GM19099 (cell line): ENCODE measurements around the gene SLC35G1.

Source experiments
- POLR2A ChIP-seq: IDR thresholded peaks from 3 replicates; pipeline ENCODE4 v1.6.1; 2011; ENCODE audit warnings: low read depth; ENCODE audit not compliant: insufficient read length; ENCODE audit errors: extremely low read depth

Gene SLC35G1

DNA sequence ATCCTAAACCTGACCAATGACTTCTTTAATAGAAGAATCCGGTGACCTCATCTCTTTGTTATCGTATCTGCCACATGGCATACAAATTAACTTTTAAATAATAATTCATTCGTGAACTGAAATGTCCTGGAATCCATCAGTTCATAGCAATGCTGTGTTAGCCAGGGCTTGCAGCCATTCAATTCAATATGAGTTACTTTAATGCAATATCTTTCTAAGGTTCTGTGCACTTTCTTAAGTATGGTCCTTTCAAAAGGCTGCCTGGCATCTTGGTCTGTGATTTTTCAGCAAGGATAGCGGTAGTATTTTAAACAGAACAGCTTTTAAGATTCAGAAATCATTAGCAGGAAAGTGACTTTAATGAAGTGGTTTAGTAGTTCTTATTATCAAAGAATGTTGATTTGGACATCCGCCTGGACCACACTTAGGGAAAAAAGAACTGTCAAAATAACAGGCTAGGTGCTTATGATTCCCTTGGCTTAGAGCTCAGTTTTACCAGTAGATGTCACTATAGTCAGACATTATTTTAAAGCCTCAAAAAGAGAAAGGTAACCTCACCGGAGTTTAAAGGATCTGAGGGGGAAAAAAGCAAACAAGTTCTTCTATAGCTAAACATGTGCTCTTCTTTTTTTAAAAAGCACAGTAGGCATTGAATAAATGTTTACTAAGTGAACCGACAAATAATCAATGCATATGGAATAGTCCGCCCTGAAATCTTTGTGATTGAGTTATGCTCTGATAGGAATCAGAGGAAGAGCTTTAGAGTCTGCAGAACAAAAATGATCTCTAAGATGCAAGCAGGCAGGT is 22.7 kb downstream of the SLC35G1 start:
- no peak for TF ChIP-seq POLR2A

DNA sequence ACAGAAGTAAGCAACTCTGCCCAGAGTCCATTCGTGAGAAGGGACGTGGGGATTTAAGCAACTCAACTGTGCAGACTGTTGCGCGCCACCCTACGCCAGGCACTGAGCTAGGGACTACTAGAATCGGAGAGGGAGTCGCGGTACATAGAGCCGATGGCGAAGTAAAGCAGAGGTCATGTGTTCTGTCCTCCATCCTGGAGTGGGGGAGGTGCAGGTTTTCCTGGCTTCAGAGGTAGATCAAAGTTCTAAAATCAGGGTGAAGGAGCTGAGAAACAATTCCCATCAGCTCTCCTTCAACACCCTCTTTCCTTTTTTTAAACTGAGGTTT is 23.2 kb downstream of the SLC35G1 start:
- TF ChIP-seq POLR2A, result no peak

DNA sequence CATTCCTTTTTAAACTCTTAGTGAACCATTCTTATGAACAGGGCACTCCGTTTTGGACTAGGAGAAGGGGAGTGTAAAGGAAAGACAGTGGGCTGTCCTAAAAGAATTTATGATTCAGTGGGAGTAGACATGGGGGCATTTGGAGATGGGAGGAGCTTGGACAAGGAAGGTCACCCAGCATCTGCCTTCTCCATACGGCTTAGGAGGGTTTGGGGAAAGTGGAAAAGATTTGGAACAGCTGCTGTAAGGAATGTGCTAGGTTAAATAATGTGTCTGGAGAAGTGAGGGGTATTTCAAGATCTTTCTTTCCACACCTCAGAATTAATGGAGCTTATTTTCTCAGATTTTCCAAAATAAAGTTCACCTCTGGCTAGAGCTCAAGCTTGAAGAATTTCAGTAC is 24.0 kb downstream of the SLC35G1 start:
- TF ChIP-seq POLR2A, result no peak

DNA sequence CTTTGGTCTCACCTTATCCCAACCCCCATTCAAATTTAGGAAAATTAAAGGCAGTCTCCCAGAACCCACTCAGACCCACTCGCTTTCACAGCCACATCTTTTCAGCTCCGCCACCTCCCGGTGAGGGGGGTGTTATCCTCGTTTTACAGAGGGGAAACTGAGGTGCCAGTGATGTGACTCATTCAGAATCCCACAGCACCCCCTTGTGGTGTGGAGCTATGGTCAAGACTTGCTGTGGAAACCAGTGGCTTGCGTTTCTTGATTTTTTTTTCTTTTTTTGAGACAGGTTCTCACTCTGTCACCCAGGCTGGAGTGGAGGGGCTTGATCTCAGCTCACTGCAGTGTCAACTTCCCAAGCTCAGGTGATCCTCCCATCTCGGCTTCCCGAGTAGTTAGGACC is 27.6 kb downstream of the SLC35G1 start:
- no peak for TF ChIP-seq POLR2A

DNA sequence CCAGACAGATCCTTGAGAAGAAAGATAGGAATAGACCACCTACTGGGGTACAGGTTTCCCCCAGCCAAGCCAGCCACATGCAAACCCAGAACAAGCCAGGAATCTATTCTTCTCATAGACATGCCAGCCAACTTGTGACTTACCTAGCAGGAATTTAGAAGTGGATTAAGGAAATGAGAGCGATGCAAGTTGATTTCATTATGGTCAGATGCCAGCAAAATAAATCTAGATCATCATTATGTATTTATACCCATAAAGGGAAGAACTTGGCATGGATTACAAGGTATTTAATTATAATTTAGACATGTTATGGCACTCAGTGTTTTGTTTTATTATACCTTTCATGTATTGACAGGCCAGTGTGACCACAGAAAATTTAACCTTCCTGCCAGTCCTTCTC is 32.8 kb downstream of the SLC35G1 start:
- TF ChIP-seq POLR2A, result no peak

DNA sequence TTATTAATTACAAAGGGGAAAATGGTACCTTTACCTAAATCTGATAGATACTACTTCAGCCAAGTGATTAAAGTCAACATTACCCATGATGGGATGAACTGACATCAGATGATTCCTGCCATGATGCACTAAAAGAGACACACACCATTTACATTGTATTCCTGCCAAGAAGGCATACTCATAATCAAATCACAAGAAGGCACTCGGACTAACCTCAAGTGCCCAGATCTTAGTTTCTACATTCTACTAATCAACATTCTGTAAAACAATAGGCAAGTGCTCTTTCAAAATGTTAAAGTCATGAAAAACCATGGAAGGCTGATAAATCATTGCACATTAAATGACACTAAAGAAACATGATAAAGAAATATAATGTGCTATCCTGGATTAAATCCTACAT is 44.4 kb downstream of the SLC35G1 start:
- no peak for TF ChIP-seq POLR2A

DNA sequence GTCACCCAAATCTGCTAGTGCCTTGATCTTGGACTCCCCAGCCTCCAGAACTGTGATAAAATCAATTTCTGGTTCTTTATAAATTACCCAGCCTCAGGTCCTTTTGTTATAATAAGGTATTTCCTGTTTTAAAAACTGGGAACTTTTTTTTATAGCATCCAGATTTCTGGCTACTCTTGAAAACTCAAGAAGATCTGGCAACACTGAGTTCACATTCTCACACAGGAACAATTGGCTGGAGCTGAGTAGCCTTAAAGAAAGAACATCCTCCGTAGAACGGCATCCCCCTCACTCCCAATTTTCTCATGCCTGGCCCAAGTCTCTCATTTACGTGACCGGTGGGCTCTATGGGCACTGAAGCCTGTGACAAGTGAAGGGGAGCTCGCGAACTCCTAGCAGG is 47.1 kb downstream of the SLC35G1 start:
- TF ChIP-seq POLR2A, result no peak

DNA sequence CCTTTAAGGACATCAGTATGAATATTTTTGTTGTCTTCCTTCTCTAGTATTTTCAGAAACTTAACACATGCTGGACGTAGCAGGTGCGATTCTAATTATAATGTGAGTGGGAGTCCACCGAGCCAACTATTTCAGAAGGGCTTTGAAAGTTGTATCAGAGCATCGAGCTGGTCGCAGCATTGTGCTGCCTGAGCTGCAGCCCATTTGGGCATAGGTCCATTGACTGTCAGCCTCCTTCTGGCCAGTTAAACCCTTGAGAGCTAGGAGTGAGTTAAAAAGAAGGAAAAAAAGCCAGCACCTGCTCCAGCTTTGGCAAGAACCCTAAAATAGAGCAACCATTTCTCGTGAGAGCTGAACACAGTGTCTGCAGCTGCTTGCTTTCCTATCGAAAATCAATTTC is 47.8 kb downstream of the SLC35G1 start:
- no peak for TF ChIP-seq POLR2A

DNA sequence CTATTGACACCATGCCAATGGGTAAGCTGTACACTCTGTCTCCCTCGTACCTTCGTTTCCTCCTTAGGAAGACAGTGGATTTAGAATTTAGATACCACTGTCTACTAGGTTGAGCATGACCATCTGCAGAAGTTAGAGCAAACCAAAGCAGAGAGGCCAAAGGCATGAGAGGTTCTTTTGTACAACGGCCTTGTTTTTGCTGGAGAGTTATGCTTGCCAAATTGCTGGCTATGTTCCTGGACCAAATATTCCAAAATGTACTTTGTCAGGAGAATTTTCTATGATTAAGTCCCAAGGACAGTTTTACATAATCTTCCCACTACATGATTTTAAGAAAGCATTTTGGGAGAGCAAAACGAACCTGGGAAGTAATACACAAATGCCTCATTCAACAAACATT is 52.0 kb downstream of the SLC35G1 start:
- TF ChIP-seq POLR2A, result no peak

DNA sequence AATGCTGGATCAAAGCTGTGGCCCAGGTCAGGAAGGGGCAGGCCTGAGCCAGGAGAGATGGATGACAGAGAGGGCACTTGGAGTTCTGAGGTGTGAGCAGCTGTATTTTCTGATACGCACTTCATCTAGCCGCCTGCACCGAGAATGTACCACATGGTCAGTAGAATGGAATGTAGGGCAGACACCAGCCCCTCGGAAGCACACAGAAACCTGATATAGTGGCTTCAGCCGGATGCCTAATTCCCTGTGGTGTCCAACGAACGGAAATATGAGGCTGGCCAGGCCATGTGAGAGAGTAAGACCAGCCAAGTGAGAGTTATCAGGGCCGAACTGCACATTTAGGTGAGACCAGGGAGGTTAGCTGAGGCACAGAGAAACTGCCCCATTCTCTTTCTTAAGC is 53.3 kb downstream of the SLC35G1 start:
- no peak for TF ChIP-seq POLR2A

DNA sequence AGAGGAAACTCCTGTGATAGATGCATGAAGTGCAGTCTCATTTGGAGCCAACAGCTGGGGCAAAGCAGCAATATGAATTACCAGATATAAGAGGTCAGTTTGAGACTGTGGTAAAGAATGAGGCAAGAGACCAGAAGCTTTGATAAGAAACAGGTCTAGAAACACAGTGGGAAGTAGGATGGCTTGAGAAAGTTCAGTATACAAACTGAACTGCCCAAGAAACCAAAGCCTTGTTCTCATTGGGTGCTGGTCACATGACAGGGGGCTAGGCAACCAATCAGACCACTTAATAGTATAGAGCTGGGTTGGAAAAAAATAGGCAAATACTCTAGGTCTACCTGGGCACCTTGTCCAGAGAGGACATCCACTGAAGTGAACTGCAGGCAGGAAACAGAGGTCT is 53.7 kb downstream of the SLC35G1 start:
- TF ChIP-seq POLR2A, result no peak

DNA sequence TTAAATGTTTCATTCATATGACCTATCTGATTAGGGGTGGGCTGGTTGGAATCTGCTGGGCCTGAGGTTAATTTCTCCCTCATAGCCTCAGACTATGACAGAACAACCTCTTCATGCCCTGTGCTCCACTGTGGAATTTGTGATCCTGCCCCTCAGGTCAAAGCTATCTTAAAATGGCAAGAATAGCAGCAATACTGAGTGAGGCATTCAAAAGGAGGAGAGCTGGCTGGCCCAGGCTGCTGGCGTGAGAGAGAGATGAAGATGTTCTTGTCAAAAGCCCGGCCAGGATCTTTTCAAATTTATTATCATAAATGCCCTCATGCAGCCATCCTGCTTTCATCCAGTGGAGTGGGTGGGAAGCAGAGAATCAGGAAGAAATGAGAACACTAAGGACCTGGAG is 58.1 kb downstream of the SLC35G1 start:
- no peak for TF ChIP-seq POLR2A
